ENCODE data around the gene MMD.
A peak's percentile ranks its signal among the peaks of the same experiment; 100 is the strongest.
"Not testable (repeated sequence)": the region's sequence is repeated elsewhere in the genome, so short reads cannot be mapped to it uniquely, and the experiment has no call there.

MMD gene

DNA sequence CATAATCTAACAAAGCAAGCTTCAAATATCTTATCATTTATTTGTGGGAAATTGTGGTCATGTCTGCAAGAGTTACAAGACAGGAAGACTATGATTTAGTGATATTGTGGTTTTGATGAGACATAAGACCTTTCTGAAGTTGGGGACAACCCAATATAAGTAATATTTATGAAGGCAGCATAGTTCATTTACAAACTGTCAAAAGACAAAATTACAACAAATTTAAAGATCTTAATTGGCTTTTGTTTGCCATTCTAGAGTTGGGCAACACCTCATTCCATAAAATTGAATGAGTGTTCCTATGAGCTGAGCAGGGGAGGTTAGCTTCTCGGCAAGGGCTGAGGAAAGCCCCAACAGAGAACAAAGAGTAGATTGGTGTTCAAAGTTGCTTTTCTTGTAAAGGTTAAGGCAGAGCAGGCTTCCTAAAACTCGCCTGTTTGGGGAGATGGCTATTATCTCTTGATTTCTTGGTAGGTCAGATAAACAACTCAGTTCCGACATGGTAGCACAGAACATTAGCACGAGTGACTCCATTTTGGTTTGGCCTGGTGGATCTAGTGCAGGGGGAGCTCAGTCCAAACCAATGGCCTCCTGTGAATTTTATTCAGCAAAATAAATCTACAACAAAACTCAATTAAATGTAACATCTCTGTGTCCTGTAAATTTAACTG, 10.9 kb upstream of the MMD start:
- peak overlapping the region; percentile 87 for H3K27ac ChIP-seq (ENCODE audit: low read depth, low read length)
- no peak overlapping the region for H3K4me3 ChIP-seq (ENCODE audit: low read depth, low read length)
- H3K79me2 ChIP-seq (ENCODE audit: control insufficient read depth, insufficient read depth, low read length, unreplicated experiment), result no peaks in the 10 kb centered on the region
- H3K36me3 ChIP-seq (ENCODE audit: insufficient read depth, low read length), result no peaks in the 10 kb centered on the region
- H3K4me1 ChIP-seq (ENCODE audit: control insufficient read depth, insufficient read depth, low read length, unreplicated experiment), result peaks cover 55% of the 10 kb centered on the region
- no peaks in the 10 kb centered on the region for H3K27me3 ChIP-seq (ENCODE audit: insufficient read depth, low read length)
- H2AFZ ChIP-seq (ENCODE audit: low read length, unreplicated experiment), result no peak overlapping the region

DNA sequence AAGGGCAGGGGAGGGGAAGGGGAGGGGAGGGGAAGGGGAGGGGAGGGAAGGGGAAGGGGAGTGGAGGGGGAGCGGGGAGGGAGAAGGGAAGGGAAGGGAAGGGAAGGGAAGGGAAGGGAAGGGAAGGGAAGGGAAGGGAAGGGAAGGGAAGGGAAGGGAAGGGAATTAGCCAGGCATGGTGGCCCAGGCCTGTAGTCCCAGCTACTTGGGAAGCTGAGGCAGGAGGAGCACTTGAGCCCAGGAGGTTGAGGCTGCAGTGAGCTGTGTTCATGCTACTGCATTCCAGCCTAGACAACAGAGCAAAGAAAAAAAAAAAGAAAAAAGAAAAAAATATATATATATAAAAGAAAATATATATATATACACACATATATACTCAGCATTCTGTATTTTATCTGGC, 10.3 kb upstream of the MMD start:
- Histone ChIP-seq H3K4me1 (ENCODE audit: control insufficient read depth, insufficient read depth, low read length, unreplicated experiment) (peaks cover 61% of the 10 kb centered on the region), H3K27ac (ENCODE audit: low read depth, low read length) (peak overlapping the region; percentile 87)
- not testable (repeated sequence) for H3K79me2 ChIP-seq (ENCODE audit: control insufficient read depth, insufficient read depth, low read length, unreplicated experiment)

GRCh38 chr17:55430541-55431288, 9.1 kb upstream of the MMD start:
- H3K4me3 ChIP-seq (ENCODE audit: low read depth, low read length), result no peak overlapping the region
- peak overlapping the region; percentile 32 for H3K27ac ChIP-seq (ENCODE audit: low read depth, low read length)
- H3K79me2 ChIP-seq (ENCODE audit: control insufficient read depth, insufficient read depth, low read length, unreplicated experiment), result no peaks in the 10 kb centered on the region
- H3K4me1 ChIP-seq (ENCODE audit: control insufficient read depth, insufficient read depth, low read length, unreplicated experiment), result peaks cover 61% of the 10 kb centered on the region
- peak overlapping the region; percentile 78 for H2AFZ ChIP-seq (ENCODE audit: low read length, unreplicated experiment)
- H3K36me3 ChIP-seq (ENCODE audit: insufficient read depth, low read length), result no peaks in the 10 kb centered on the region
- no peaks in the 10 kb centered on the region for H3K27me3 ChIP-seq (ENCODE audit: insufficient read depth, low read length)

More for the DNA sequence above, 10.3 kb upstream of the MMD start:
- H3K4me3 ChIP-seq (ENCODE audit: low read depth, low read length); H3K27me3 ChIP-seq (ENCODE audit: insufficient read depth, low read length); H2AFZ ChIP-seq (ENCODE audit: low read length, unreplicated experiment); H3K36me3 ChIP-seq (ENCODE audit: insufficient read depth, low read length): not testable (repeated sequence)

DNA sequence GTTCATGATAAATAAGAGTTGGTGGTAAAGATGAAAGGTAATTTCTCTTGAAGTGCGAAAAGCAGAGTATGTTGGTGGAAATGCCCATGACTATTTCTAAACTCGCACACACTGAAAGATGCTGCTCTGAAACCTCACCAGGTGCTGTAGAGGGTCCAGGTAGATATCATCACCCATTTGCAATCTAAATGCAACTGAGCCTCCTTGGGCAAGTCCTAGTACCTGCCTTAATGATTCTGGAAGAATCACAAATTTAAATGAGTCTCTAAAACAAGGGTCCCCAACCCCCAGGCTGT, 5.9 kb upstream of the MMD start:
- no peaks in the 10 kb centered on the region for H3K36me3 ChIP-seq (ENCODE audit: insufficient read depth, low read length)
- H3K27me3 ChIP-seq (ENCODE audit: insufficient read depth, low read length), result no peaks in the 10 kb centered on the region
- H3K79me2 ChIP-seq (ENCODE audit: control insufficient read depth, insufficient read depth, low read length, unreplicated experiment), result no peaks in the 10 kb centered on the region
- H2AFZ ChIP-seq (ENCODE audit: low read length, unreplicated experiment), result no peak overlapping the region
- peak overlapping the region; percentile 68 for H3K27ac ChIP-seq (ENCODE audit: low read depth, low read length)
- H3K4me1 ChIP-seq (ENCODE audit: control insufficient read depth, insufficient read depth, low read length, unreplicated experiment), result peaks cover 32% of the 10 kb centered on the region
- H3K4me3 ChIP-seq (ENCODE audit: low read depth, low read length), result no peak overlapping the region

DNA sequence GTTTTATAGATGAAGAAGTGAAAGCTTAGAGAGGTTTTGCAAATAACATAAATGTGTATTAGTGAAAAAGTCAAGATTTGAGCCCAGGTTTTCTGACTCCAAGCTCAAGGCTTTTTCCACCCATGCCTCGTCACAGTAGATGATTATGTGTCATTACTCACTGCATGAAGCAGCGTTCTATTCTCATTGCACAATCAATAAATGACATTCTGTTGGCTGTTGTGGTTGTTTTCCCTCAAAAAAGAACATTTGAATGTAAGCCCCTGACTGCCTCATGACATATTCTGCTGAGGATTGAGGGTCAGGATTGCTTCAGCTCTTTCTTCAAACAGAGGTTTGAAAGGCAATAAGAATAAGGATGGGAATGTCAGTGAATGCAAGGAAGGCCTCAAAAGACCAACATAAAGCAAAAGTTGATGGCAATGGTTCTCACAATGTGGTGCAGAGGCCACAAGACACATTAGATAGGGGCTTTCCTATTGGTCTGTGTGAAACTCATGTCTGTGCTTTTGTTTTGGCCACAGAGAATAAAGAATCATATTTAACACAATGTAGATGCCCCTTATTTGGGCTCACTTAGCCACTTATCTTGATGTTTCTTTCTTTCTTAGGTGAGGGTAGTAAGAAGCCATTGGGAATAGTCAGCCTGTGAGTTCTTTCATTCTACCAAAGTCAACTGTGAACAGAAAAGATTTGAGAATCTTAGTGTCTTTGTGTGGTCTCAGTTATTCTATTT, 5.4 kb upstream of the MMD start:
- no peaks in the 10 kb centered on the region for H3K36me3 ChIP-seq (ENCODE audit: insufficient read depth, low read length)
- H3K4me3 ChIP-seq (ENCODE audit: low read depth, low read length), result no peak overlapping the region
- peak overlapping the region; percentile 68 for H3K27ac ChIP-seq (ENCODE audit: low read depth, low read length)
- peaks cover 31% of the 10 kb centered on the region for H3K4me1 ChIP-seq (ENCODE audit: control insufficient read depth, insufficient read depth, low read length, unreplicated experiment)
- H2AFZ ChIP-seq (ENCODE audit: low read length, unreplicated experiment), result peak overlapping the region; percentile 62
- no peaks in the 10 kb centered on the region for H3K27me3 ChIP-seq (ENCODE audit: insufficient read depth, low read length)
- H3K79me2 ChIP-seq (ENCODE audit: control insufficient read depth, insufficient read depth, low read length, unreplicated experiment), result no peaks in the 10 kb centered on the region

DNA sequence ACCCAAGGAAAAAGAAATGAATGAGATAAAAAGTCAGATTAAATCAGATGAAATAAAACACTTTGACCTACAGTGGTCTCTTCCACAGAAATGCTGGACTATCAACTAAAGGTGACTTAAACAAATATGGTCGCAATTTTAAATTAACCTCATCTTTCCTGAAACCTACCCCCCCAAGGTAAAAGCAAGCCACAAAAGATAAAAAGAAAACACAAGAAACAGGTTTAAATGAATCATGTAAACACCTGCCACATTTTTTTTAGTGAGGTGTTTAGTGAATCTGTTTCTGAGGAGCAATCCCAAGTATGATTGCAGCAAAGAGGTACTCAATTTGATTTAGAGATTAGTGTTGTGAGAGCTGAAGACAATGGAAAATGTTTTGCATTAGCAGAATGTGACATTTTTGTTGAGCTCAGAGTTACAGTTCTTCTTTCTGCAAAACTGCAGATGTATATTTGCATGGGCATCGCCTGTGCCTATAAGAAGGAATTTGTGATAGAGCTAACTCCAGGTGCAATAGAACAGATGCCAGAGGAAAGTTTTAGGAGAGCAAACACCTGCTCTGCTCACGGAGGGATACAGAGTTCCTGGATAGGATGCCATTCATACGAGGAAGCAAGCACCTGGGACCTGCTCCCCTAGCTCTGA, 3.4 kb upstream of the MMD start:
- Histone ChIP-seq H3K27ac (ENCODE audit: low read depth, low read length) (no peak overlapping the region), H2AFZ (ENCODE audit: low read length, unreplicated experiment) (no peak overlapping the region), H3K27me3 (ENCODE audit: insufficient read depth, low read length) (no peaks in the 10 kb centered on the region), H3K36me3 (ENCODE audit: insufficient read depth, low read length) (no peaks in the 10 kb centered on the region), H3K79me2 (ENCODE audit: control insufficient read depth, insufficient read depth, low read length, unreplicated experiment) (peaks cover 15% of the 10 kb centered on the region), H3K4me3 (ENCODE audit: low read depth, low read length) (no peak overlapping the region), H3K4me1 (ENCODE audit: control insufficient read depth, insufficient read depth, low read length, unreplicated experiment) (peaks cover 22% of the 10 kb centered on the region)

- 0 out of 2 replicates have a peak, but pooled peaks cover 9% of the 10 kb centered on the region for H3K36me3 ChIP-seq (ENCODE audit: insufficient read depth, low read length)
- H3K27ac ChIP-seq (ENCODE audit: low read depth, low read length), result no peak overlapping the region
- no peaks in the 10 kb centered on the region for H3K27me3 ChIP-seq (ENCODE audit: insufficient read depth, low read length)
- peaks cover 25% of the 10 kb centered on the region for H3K4me1 ChIP-seq (ENCODE audit: control insufficient read depth, insufficient read depth, low read length, unreplicated experiment)
- H3K4me3 ChIP-seq (ENCODE audit: low read depth, low read length), result no peak overlapping the region
- peaks cover 29% of the 10 kb centered on the region for H3K79me2 ChIP-seq (ENCODE audit: control insufficient read depth, insufficient read depth, low read length, unreplicated experiment)
- H2AFZ ChIP-seq (ENCODE audit: low read length, unreplicated experiment), result no peak overlapping the region
Observed at GRCh38 chr17:55423535-55423934, 1.9 kb upstream of the MMD start.

- Histone ChIP-seq H3K36me3 (ENCODE audit: insufficient read depth, low read length) (0 out of 2 replicates have a peak, but pooled peaks cover 11% of the 10 kb centered on the region), H3K79me2 (ENCODE audit: control insufficient read depth, insufficient read depth, low read length, unreplicated experiment) (peaks cover 35% of the 10 kb centered on the region), H3K4me1 (ENCODE audit: control insufficient read depth, insufficient read depth, low read length, unreplicated experiment) (peaks cover 25% of the 10 kb centered on the region)
- not testable (repeated sequence) for H3K27ac ChIP-seq (ENCODE audit: low read depth, low read length); H3K4me3 ChIP-seq (ENCODE audit: low read depth, low read length); H3K27me3 ChIP-seq (ENCODE audit: insufficient read depth, low read length); H2AFZ ChIP-seq (ENCODE audit: low read length, unreplicated experiment)
Observed at GRCh38 chr17:55422828-55423164, 1.2 kb upstream of the MMD start.

DNA sequence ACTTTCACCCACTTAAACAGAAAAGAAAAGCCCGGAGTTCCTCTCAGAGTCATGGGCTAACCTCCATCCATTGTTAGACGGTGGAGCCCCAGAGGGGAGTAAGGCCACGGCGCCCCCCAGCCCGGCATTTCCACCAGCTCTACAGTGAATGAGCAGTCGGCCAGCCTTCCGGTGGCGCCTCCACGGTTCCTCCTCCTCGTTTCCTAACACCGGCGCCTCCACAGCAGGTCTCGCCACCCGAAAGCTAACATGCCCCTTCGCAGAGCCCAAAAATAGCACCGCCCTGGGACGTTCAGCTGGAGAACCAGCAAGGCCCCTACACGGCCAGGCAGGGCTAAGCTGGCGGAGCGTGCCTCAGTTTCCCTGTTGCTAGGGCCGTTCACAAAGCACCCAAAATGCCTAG, 858 bp downstream of the MMD start:
- H3K27me3 ChIP-seq (ENCODE audit: insufficient read depth, low read length), result no peaks in the 10 kb centered on the region
- H3K79me2 ChIP-seq (ENCODE audit: control insufficient read depth, insufficient read depth, low read length, unreplicated experiment), result peaks cover 51% of the 10 kb centered on the region
- H3K4me1 ChIP-seq (ENCODE audit: control insufficient read depth, insufficient read depth, low read length, unreplicated experiment), result peaks cover 9% of the 10 kb centered on the region
- H3K4me3 ChIP-seq (ENCODE audit: low read depth, low read length), result peak overlapping the region; percentile 84
- H3K27ac ChIP-seq (ENCODE audit: low read depth, low read length), result peak overlapping the region; percentile 45; the same call in 1 of the 2 replicates
- H3K36me3 ChIP-seq (ENCODE audit: insufficient read depth, low read length), result 0 out of 2 replicates have a peak, but pooled peaks cover 11% of the 10 kb centered on the region
- peak overlapping the region; percentile 73 for H2AFZ ChIP-seq (ENCODE audit: low read length, unreplicated experiment)

GRCh38 chr17:55420067-55420775, 1.4 kb downstream of the MMD start:
- no peak overlapping the region for H3K27ac ChIP-seq (ENCODE audit: low read depth, low read length)
- 0 out of 2 replicates have a peak, but pooled peaks cover 11% of the 10 kb centered on the region for H3K36me3 ChIP-seq (ENCODE audit: insufficient read depth, low read length)
- no peaks in the 10 kb centered on the region for H3K27me3 ChIP-seq (ENCODE audit: insufficient read depth, low read length)
- peaks cover 54% of the 10 kb centered on the region for H3K79me2 ChIP-seq (ENCODE audit: control insufficient read depth, insufficient read depth, low read length, unreplicated experiment)
- peaks cover 9% of the 10 kb centered on the region for H3K4me1 ChIP-seq (ENCODE audit: control insufficient read depth, insufficient read depth, low read length, unreplicated experiment)
- H3K4me3 ChIP-seq (ENCODE audit: low read depth, low read length), result peak overlapping the region; percentile 84
- no peak overlapping the region for H2AFZ ChIP-seq (ENCODE audit: low read length, unreplicated experiment)

Measured in ACC112 (cell line).